Keratinocyte (primary cell): Measurements from ENCODE around the gene RGS8. TPM values are rescaled to one million over a fixed set of nuclear protein-coding genes. Genes with fewer than 3 reads are reported as not detected.

Source experiments
- DNase-seq: peaks from one replicate; pipeline ENCODE4 v3.0.0-alpha.2; 2011; ENCODE audit warnings: low read depth, missing footprints, low spot score
- FAIRE-seq: peaks from 2 replicates; lab custom pipeline; 2011; peaks lifted over from hg19 to GRCh38; lab: Jason Lieb, UNC
- H2AFZ ChIP-seq: 2 replicates; pipeline ENCODE4 v1.6.0; 2012; ENCODE audit warnings: low read length, control low read depth, inconsistent platforms; ENCODE audit not compliant: control insufficient read depth
- H3K27ac ChIP-seq: 2 replicates; pipeline ENCODE4 v1.5.1; 2011; ENCODE audit warnings: low read length; ENCODE audit not compliant: control insufficient read depth, insufficient read depth
- H3K27me3 ChIP-seq: 3 replicates; pipeline ENCODE4 v1.6.0; 2011; ENCODE audit warnings: low read length; ENCODE audit not compliant: control insufficient read depth, insufficient read depth; ENCODE audit errors: extremely low read depth
- H3K36me3 ChIP-seq, 2 experiments: 2 replicates in 1 of 2; 3 replicates in 1 of 2; pipeline ENCODE4 v1.5.1; 2011; ENCODE audit warnings: low read length in 2 of 2, mild to moderate bottlenecking in 1 of 2; ENCODE audit not compliant: control insufficient read depth in 2 of 2, insufficient read depth in 2 of 2; ENCODE audit errors: extremely low read depth in 1 of 2
- H3K4me1 ChIP-seq: 3 replicates; pipeline ENCODE4 v1.5.1; 2011; ENCODE audit warnings: low read length; ENCODE audit not compliant: control insufficient read depth, insufficient read depth; ENCODE audit errors: extremely low read depth
- H3K4me2 ChIP-seq: 3 replicates; pipeline ENCODE4 v1.6.0; 2011; ENCODE audit warnings: low read depth, low read length; ENCODE audit not compliant: control insufficient read depth, insufficient read depth; ENCODE audit errors: extremely low read depth
- H3K4me3 ChIP-seq, 3 experiments: fragments of 200-600 bp in 1 of 3; sonication (generic) in 1 of 3; 2 replicates in 2 of 3; 3 replicates in 1 of 3; pipeline ENCODE4 v1.5.1; 2011 to 2016; ENCODE audit warnings: low read length in 3 of 3, mild to moderate bottlenecking in 3 of 3, control low read depth in 2 of 3, inconsistent platforms in 1 of 3, low read depth in 1 of 3, mixed read lengths in 1 of 3, mixed run types in 1 of 3, moderate library complexity in 1 of 3; ENCODE audit not compliant: control insufficient read depth in 2 of 3, insufficient read depth in 2 of 3; ENCODE audit errors: extremely low read depth in 1 of 3
- H3K79me2 ChIP-seq: 2 replicates; pipeline ENCODE4 v1.6.0; 2012; ENCODE audit warnings: low read length; ENCODE audit not compliant: control insufficient read depth, insufficient read depth
- H3K9ac ChIP-seq: 3 replicates; pipeline ENCODE4 v1.6.0; 2011; ENCODE audit warnings: low read length; ENCODE audit not compliant: control insufficient read depth, insufficient read depth; ENCODE audit errors: extremely low read depth
- H3K9me1 ChIP-seq: 3 replicates; pipeline ENCODE4 v1.6.0; 2011; ENCODE audit warnings: low read length; ENCODE audit not compliant: control insufficient read depth, insufficient read depth; ENCODE audit errors: extremely low read depth
- H3K9me3 ChIP-seq: 2 replicates; pipeline ENCODE4 v1.5.1; 2012; ENCODE audit warnings: low read depth, low read length; ENCODE audit not compliant: control insufficient read depth
- H4K20me1 ChIP-seq: 3 replicates; pipeline ENCODE4 v1.6.0; 2011; ENCODE audit warnings: low read length; ENCODE audit not compliant: control insufficient read depth, insufficient read depth; ENCODE audit errors: extremely low read depth
- CTCF ChIP-seq, 3 experiments: IDR thresholded peaks in 1 of 3; conservative IDR thresholded peaks in 1 of 3; optimal IDR thresholded peaks in 1 of 3; 2 replicates in 2 of 3; 3 replicates in 1 of 3; pipeline versions ENCODE3 to v1.5.1; 2011; ENCODE audit warnings: low read length in 3 of 3, mild to moderate bottlenecking in 3 of 3, moderate library complexity in 2 of 3, control low read depth in 1 of 3, inconsistent platforms in 1 of 3; ENCODE audit not compliant: insufficient read depth in 2 of 3; ENCODE audit errors: extremely low read depth in 1 of 3
- EZH2 ChIP-seq: IDR thresholded peaks from one replicate; pipeline ENCODE4 v1.6.1; 2012; ENCODE audit warnings: inconsistent platforms, mild to moderate bottlenecking, low read length, moderate library complexity
- dilution Hi-C: fragments of 300-500 bp; cut with MboI; formaldehyde crosslinking; loops from one replicate; pipeline ENCODE4 v1.7.0; 2020; ENCODE audit warnings: low sequenced_read_pairs; ENCODE audit not compliant: extremely low pct_ligation_motif_present
- polyA plus RNA-seq, 5 experiments: library from polyadenylated mRNA; depleted of rRNA in 3 of 5; stranded (reverse) in 3 of 5; stranded (forward) in 1 of 5; unstranded in 1 of 5; fragments of >200 nt; gene quantifications; 1 replicate in 1 of 5; 2 replicates in 3 of 5; 3 replicates in 1 of 5; pipeline versions ENCODE4 v1.2.1 to v1.2.3, GENCODE V29; 2011 to 2012; ENCODE audit warnings: missing spikeins in 2 of 5, low read depth in 1 of 5, low replicate concordance in 1 of 5

RGS8 gene
- polyA plus RNA-seq, 1 donor (not counting 4 experiments of a cell fraction or from before 2014, with no cell fraction given): not detected

GRCh38 chr1:182721525-182721924, 37.1 kb upstream of the RGS8 start:
- dilution Hi-C loops: no loop called here

GRCh38 chr1:182720463-182720862, 36.1 kb upstream of the RGS8 start:
- Histone ChIP-seq H3K9me1 (no peaks in the 10 kb centered on the region), H2AFZ (no peak overlapping the region), H3K27me3 (no peaks in the 10 kb centered on the region), H3K4me1 (peaks cover 2% of the 10 kb centered on the region), H3K4me2 (no peak overlapping the region), H3K4me3 (no peak overlapping the region), H4K20me1 (no peaks in the 10 kb centered on the region), H3K36me3 (no peaks in the 10 kb centered on the region), H3K79me2 (no peaks in the 10 kb centered on the region), H3K9me3 (no peaks in the 10 kb centered on the region), H3K9ac (no peak overlapping the region), H3K27ac (no peak overlapping the region)
- DNase-seq (no peak), FAIRE-seq (no peak)
- TF ChIP-seq CTCF (optimal IDR thresholded peaks at IDR 0.05 in 1 of 3, IDR thresholded peaks at IDR 0.05 in 1 of 3, conservative IDR thresholded peaks at IDR 0.05 in 1 of 3; ENCODE audit: extremely low read depth in 1 of 3, insufficient read depth in 2 of 3, low read length in 3 of 3) (peak; percentile 11 to 50 (median 29)), EZH2 (no peak)
- dilution Hi-C loops: no loop called here

More at GRCh38 chr1:182721525-182721924, 37.1 kb upstream of the RGS8 start:
- TF ChIP-seq CTCF (optimal IDR thresholded peaks at IDR 0.05 in 1 of 3, IDR thresholded peaks at IDR 0.05 in 1 of 3, conservative IDR thresholded peaks at IDR 0.05 in 1 of 3; ENCODE audit: extremely low read depth in 1 of 3, insufficient read depth in 2 of 3, low read length in 3 of 3) (no peak), EZH2 (no peak)
- no peaks in the 10 kb centered on the region for H3K27me3 ChIP-seq
- no peaks in the 10 kb centered on the region for H4K20me1 ChIP-seq
- no peaks in the 10 kb centered on the region for H3K36me3 ChIP-seq
- no peak overlapping the region for H3K27ac ChIP-seq
- no peaks in the 10 kb centered on the region for H3K9me1 ChIP-seq
- no peak overlapping the region for H3K4me2 ChIP-seq
- DNase-seq: no peak
- no peak for FAIRE-seq
- H3K4me3 ChIP-seq: no peak overlapping the region
- peaks cover 2% of the 10 kb centered on the region for H3K4me1 ChIP-seq
- H3K9me3 ChIP-seq: no peaks in the 10 kb centered on the region
- H3K9ac ChIP-seq: no peak overlapping the region
- no peaks in the 10 kb centered on the region for H3K79me2 ChIP-seq
- H2AFZ ChIP-seq: no peak overlapping the region
